HCT116 (cell line): ENCODE data around the gene GGCT. TPM values are rescaled to one million over a fixed set of nuclear protein-coding genes. Genes with fewer than 3 reads are reported as not detected.

ENCODE experiments used
- ATAC-seq: fragments of 200-7000 bp; cut with Tn5 transposase; 2 replicates; pipeline ENCODE4 v1.9.1; 2020; ENCODE audit warnings: mild to moderate bottlenecking, moderate library complexity
- BruUV-seq: library from RNA; stranded (reverse); fragments of 400-500 nt; replicated peaks from 2 replicates; lab custom pipeline; 2021; lab: Mats Ljungman, UMichigan
- CTCF ChIA-PET: fragments of 300-600 bp; sonication (Branson Sonifier 250); formaldehyde crosslinking; loops from one replicate; lab custom pipeline; 2021; ENCODE audit warnings: antibody characterized with exemption; lab: Charles Lee
- POLR2A ChIA-PET: fragments of 300-600, 350-600 bp; sonication (Branson Sonifier 250); formaldehyde crosslinking; loops from one replicate; lab custom pipeline; 2021; ENCODE audit warnings: antibody characterized with exemption; lab: Charles Lee
- RAD21 ChIA-PET, 2 experiments: fragments of 300-600 bp; sonication (Branson Sonifier 250); formaldehyde crosslinking; loops; one replicate each; lab custom pipeline; 2023; ENCODE audit warnings: low total read pairs in 2 of 2; ENCODE audit not compliant: uncharacterized antibody in 2 of 2, unreplicated experiment in 2 of 2, low non-redundant PET in 1 of 2; lab: Charles Lee
- DNase-seq: peaks from one replicate; pipeline ENCODE4 v3.0.0-alpha.2; 2010; ENCODE audit warnings: low read depth, low spot score
- H2AFZ ChIP-seq: fragments of 200-600 bp; shearing (Covaris generic), sonication (generic); 2 replicates; pipeline ENCODE4 v1.6.1; 2017; ENCODE audit warnings: low read depth, mixed run types, mixed read lengths, antibody characterized with exemption, low read length; ENCODE audit not compliant: poor library complexity, severe bottlenecking
- H3K27ac ChIP-seq: 2 replicates; pipeline ENCODE4 v1.5.1; 2012; ENCODE audit warnings: low read depth, low read length
- H3K27me3 ChIP-seq: fragments of 200-600 bp; sonication (generic); 2 replicates; pipeline ENCODE4 v1.6.1; 2016; ENCODE audit warnings: mixed run types, low read length, mixed read lengths; ENCODE audit not compliant: insufficient read depth
- H3K36me3 ChIP-seq, 2 experiments: fragments of 200-500 bp in 1 of 2; fragments of 200-600 bp in 1 of 2; sonication (Bioruptor generic) in 1 of 2; sonication (generic) in 1 of 2; 2 replicates each; pipeline versions ENCODE4 v1.5.1 to v1.6.1; 2014 to 2016; ENCODE audit warnings: low read length in 2 of 2, inconsistent platforms in 1 of 2, mixed read lengths in 1 of 2, mixed run types in 1 of 2; ENCODE audit not compliant: insufficient read depth in 2 of 2, control insufficient read depth in 1 of 2
- H3K4me1 ChIP-seq, 2 experiments: fragments of 200-600 bp in 1 of 2; sonication (generic) in 1 of 2; 2 replicates each; pipeline versions ENCODE4 v1.5.1 to v1.6.1; 2012 to 2017; ENCODE audit warnings: low read length in 2 of 2, inconsistent platforms in 1 of 2, mild to moderate bottlenecking in 1 of 2, mixed read lengths in 1 of 2, mixed run types in 1 of 2, moderate library complexity in 1 of 2; ENCODE audit not compliant: insufficient read depth in 2 of 2, control insufficient read depth in 1 of 2
- H3K4me2 ChIP-seq: fragments of 200-600 bp; sonication (generic); 2 replicates; pipeline ENCODE4 v1.6.1; 2017; ENCODE audit warnings: mixed run types, low read length, mixed read lengths
- H3K4me3 ChIP-seq, 2 experiments: fragments of 200-600 bp in 1 of 2; sonication (generic) in 1 of 2; replicated peaks in 1 of 2; 2 replicates each; pipeline ENCODE4 v1.5.1; 2011 to 2016; ENCODE audit warnings: low read length in 2 of 2, control low read depth in 1 of 2, low read depth in 1 of 2, mild to moderate bottlenecking in 1 of 2, mixed read lengths in 1 of 2, mixed run types in 1 of 2
- H3K79me2 ChIP-seq: fragments of 200-600 bp; sonication (generic); 2 replicates; pipeline ENCODE4 v1.6.1; 2017; ENCODE audit warnings: mild to moderate bottlenecking, mixed run types, low read length, moderate library complexity, mixed read lengths; ENCODE audit not compliant: insufficient read depth
- H3K9ac ChIP-seq: fragments of 200-600 bp; sonication (generic); 2 replicates; pipeline ENCODE4 v1.6.1; 2016; ENCODE audit warnings: low read length, mixed read lengths
- H3K9me2 ChIP-seq: fragments of 200-600 bp; sonication (generic), shearing (Covaris generic); 2 replicates; pipeline ENCODE4 v1.6.1; 2017; ENCODE audit warnings: mixed run types, mild to moderate bottlenecking, moderate library complexity; ENCODE audit not compliant: insufficient read depth
- H3K9me3 ChIP-seq, 2 experiments: fragments of 200-500 bp in 1 of 2; fragments of 200-600 bp in 1 of 2; sonication (Bioruptor generic) in 1 of 2; sonication (generic) in 1 of 2; 2 replicates each; pipeline ENCODE4 v1.6.1; 2014 to 2017; ENCODE audit warnings: low read length in 2 of 2, mixed read lengths in 2 of 2, inconsistent platforms in 1 of 2, low read depth in 1 of 2, mild to moderate bottlenecking in 1 of 2, mixed run types in 1 of 2, moderate library complexity in 1 of 2; ENCODE audit not compliant: control insufficient read depth in 1 of 2, insufficient read depth in 1 of 2
- H4K20me1 ChIP-seq: fragments of 200-600 bp; sonication (generic), shearing (Covaris generic); 2 replicates; pipeline ENCODE4 v1.6.1; 2017; ENCODE audit warnings: mixed run types, mild to moderate bottlenecking, moderate library complexity; ENCODE audit not compliant: insufficient read depth
- CBX3 ChIP-seq: IDR thresholded peaks from 2 replicates; pipeline ENCODE4 v1.6.1; 2012; ENCODE audit warnings: low read depth
- CEBPB ChIP-seq: IDR thresholded peaks from 2 replicates; pipeline ENCODE4 v1.6.1; 2012; ENCODE audit warnings: low read depth
- EZH2 ChIP-seq: fragments of 200-600 bp; sonication (generic); IDR thresholded peaks from 2 replicates; pipeline ENCODE4 v1.6.1; 2017; ENCODE audit warnings: antibody characterized with exemption, mixed run types
- EZH2phosphoT487 ChIP-seq: fragments of 200-600 bp; IDR thresholded peaks from 2 replicates; pipeline ENCODE4 v1.6.1; 2018; ENCODE audit warnings: antibody characterized with exemption, borderline replicate concordance
- FOSL1 ChIP-seq: IDR thresholded peaks from 2 replicates; pipeline ENCODE4 v1.6.1; 2012; ENCODE audit warnings: low read depth
- MAX ChIP-seq: IDR thresholded peaks from 2 replicates; pipeline ENCODE4 v1.6.1; 2012
- SIN3A ChIP-seq: IDR thresholded peaks from 2 replicates; pipeline ENCODE4 v1.6.1; 2012; ENCODE audit warnings: low read depth
- SP1 ChIP-seq: IDR thresholded peaks from 2 replicates; pipeline ENCODE4 v1.6.1; 2012; ENCODE audit warnings: low read depth
- TCF7L2 ChIP-seq: IDR thresholded peaks from 2 replicates; pipeline ENCODE4 v1.7.0; 2011; ENCODE audit warnings: borderline replicate concordance, inconsistent platforms; ENCODE audit not compliant: insufficient read depth, insufficient read length; ENCODE audit errors: extremely low read depth
- ZNF274 ChIP-seq: fragments of 200-500 bp; sonication (Bioruptor generic); IDR thresholded peaks from 2 replicates; pipeline ENCODE4 v1.6.1; 2014; ENCODE audit warnings: mild to moderate bottlenecking, low read depth, low read length, inconsistent platforms
- intact Hi-C: fragments of 100-400 bp; cut with micrococcal nuclease; formaldehyde crosslinking; loops from 2 replicates; pipeline ENCODE4 v1.10.0; 2022
- total RNA-seq: library from RNA; stranded (reverse); gene quantifications from one replicate; pipeline ENCODE4 v1.2.1, GENCODE V29; 2021; ENCODE audit not compliant: unreplicated experiment

Gene GGCT
- total RNA-seq, 1 experiment from 2014 or later, result 60.6 TPM

GRCh38 chr7:30471205-30471604 is 33.4 kb downstream of the GGCT start:
- ChIA-PET POLR2A (no interaction called here), CTCF (no interaction called here), RAD21 (no interaction called here)
- Histone ChIP-seq H3K79me2 (peaks cover 16% of the 10 kb centered on the region; the same call in 1 of the 2 replicates), H3K9me3 (no peaks in the 10 kb centered on the region), H3K27ac (no peak overlapping the region), H4K20me1 (no peaks in the 10 kb centered on the region), H3K9ac (no peak overlapping the region), H3K9me2 (no peaks in the 10 kb centered on the region), H3K4me2 (no peak overlapping the region), H3K36me3 (no peaks in the 10 kb centered on the region; a peak in 1 of 4 replicates), H3K4me3 (no peak overlapping the region), H2AFZ (no peak overlapping the region), H3K4me1 (peaks cover 0 to 8% of the 10 kb centered on the region in 2 experiments; a peak in 2 of 4 replicates), H3K27me3 (no peaks in the 10 kb centered on the region)
- no peak for TF ChIP-seq FOSL1
- TF ChIP-seq MAX, result no peak
- no peak for TF ChIP-seq CBX3
- TF ChIP-seq SP1, result no peak
- TF ChIP-seq TCF7L2, result no peak
- TF ChIP-seq SIN3A, result no peak
- no peak for TF ChIP-seq ZNF274
- no peak for TF ChIP-seq EZH2phosphoT487
- TF ChIP-seq EZH2, result no peak
- BruUV-seq, result no TSS peak
- DNase-seq (no peak), ATAC-seq (no peak)
- intact Hi-C loops, result no loop called here

- DNase-seq (no peak), ATAC-seq (no peak)
- Histone ChIP-seq H3K4me2 (no peak overlapping the region), H3K27ac (no peak overlapping the region), H3K27me3 (no peaks in the 10 kb centered on the region), H3K9ac (no peak overlapping the region), H3K4me3 (no peak overlapping the region), H3K9me3 (no peaks in the 10 kb centered on the region), H3K4me1 (peaks cover 0 to 8% of the 10 kb centered on the region in 2 experiments; a peak in 2 of 4 replicates), H4K20me1 (no peaks in the 10 kb centered on the region), H2AFZ (no peak overlapping the region), H3K9me2 (no peaks in the 10 kb centered on the region), H3K79me2 (0 out of 2 replicates have a peak, but pooled peaks cover 12% of the 10 kb centered on the region), H3K36me3 (no peaks in the 10 kb centered on the region; a peak in 1 of 4 replicates)
- RAD21 ChIA-PET, result no interaction called here
- intact Hi-C loops, result no loop called here
- CTCF ChIA-PET, result no interaction called here
- TF ChIP-seq CEBPB (no peak), EZH2 (no peak)
- BruUV-seq, result no TSS peak
- POLR2A ChIA-PET, result no interaction called here
Observed at GRCh38 chr7:30470771-30471170, 33.9 kb downstream of the GGCT start.
